ENCODE data around the gene APOB. TPM values are rescaled to one million over a fixed set of nuclear protein-coding genes. Genes with fewer than 3 reads are reported as not detected.

APOB gene
- total and polyA plus RNA-seq, 2 of the 8 experiments (the other 6 are each of a cell fraction or from before 2014, with no cell fraction given): 0.15 to 0.61 TPM

DNA sequence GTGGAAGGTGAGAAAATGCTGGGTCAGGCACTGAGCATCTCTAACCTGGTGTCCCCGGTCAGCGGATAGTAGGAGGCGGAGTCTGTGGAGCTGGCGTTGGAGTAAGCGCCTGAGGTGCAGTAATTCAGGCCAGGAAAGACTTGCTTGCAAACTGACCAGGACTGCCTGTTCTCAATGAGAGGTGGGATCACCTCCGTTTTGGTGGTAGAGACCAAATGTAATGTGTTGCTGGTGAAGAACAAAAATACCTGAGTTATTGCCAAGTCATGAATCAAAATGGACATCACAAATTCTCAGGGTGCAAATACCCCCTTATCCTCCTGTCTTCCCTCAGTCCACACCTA, 24.2 kb downstream of the APOB start:
- H2BK12ac ChIP-seq (ENCODE audit: low read depth, low read length): no peak overlapping the region
- no peak overlapping the region for H3K23ac ChIP-seq (ENCODE audit: insufficient read length)
- H3K4me3 ChIP-seq (ENCODE audit: extremely low read depth in 1 of 4, insufficient read depth in 2 of 4, low read depth in 3 of 4, low read length in 4 of 4): no peak overlapping the region
- H2AFZ ChIP-seq (ENCODE audit: low read length): no peak overlapping the region
- H3K56ac ChIP-seq (replicated peaks; ENCODE audit: insufficient read length, low read depth, low read length): no peak overlapping the region
- H3K4me2 ChIP-seq (ENCODE audit: insufficient read depth in 1 of 2, low read depth in 2 of 2, low read length in 2 of 2): no peak overlapping the region
- H3K79me2 ChIP-seq (ENCODE audit: control insufficient read depth in 1 of 2, insufficient read depth in 2 of 2, low read length in 2 of 2): no peaks in the 10 kb centered on the region
- H3K36me3 ChIP-seq (ENCODE audit: control insufficient read depth in 2 of 4, insufficient read depth in 4 of 4, low read length in 3 of 4): no peaks in the 10 kb centered on the region
- ChIA-PET CTCF (ENCODE audit: partially characterized antibody) (interaction anchor here (1.3 kb wide), 1 partner anchor 8 kb away, joined by 6 read pairs; no protein-coding TSS in a partner anchor), POLR2A (ENCODE audit: partially characterized antibody) (no interaction called here)
- 93% methylated on average over 6 of the region's 6 CpGs; no CpG with 5 or more reads in 1 of the 2 experiments for WGBS, 2 experiments (ENCODE audit: extremely low coverage in 1 of 2, insufficient coverage in 1 of 2, insufficient read length in 1 of 2, insufficient replicate concordance in 2 of 2, low coverage in 1 of 2, low lambda C conversion rate in 2 of 2, missing lambda C conversion rate in 1 of 2)
- H2BK120ac ChIP-seq (replicated peaks; ENCODE audit: low read depth, low read length): no peak overlapping the region
- FAIRE-seq: no peak
- no peaks in the 10 kb centered on the region for H3K23me2 ChIP-seq (ENCODE audit: low read depth, low read length)
- no peaks in the 10 kb centered on the region for H3K79me1 ChIP-seq (ENCODE audit: low read depth, low read length)
- DNase-seq (ENCODE audit: low read depth in 1 of 2, low spot score in 2 of 2): no peak
- H3K4ac ChIP-seq (replicated peaks; ENCODE audit: insufficient read length, low read depth, low read length): no peak overlapping the region
- H4K8ac ChIP-seq (ENCODE audit: extremely low read depth, insufficient read depth, low read length): no peak overlapping the region
- H4K20me1 ChIP-seq (replicated peaks in 1 of 2; ENCODE audit: control insufficient read depth in 1 of 2, insufficient read depth in 2 of 2, low read length in 2 of 2): no peaks in the 10 kb centered on the region
- no peak overlapping the region for H2BK5ac ChIP-seq (ENCODE audit: low read depth, low read length)
- H4K5ac ChIP-seq (ENCODE audit: insufficient read length, low read depth, low read length): no peak overlapping the region
- no peak overlapping the region for H3K27ac ChIP-seq (ENCODE audit: low read depth, low read length)
- H3K18ac ChIP-seq (ENCODE audit: extremely low read depth, low read length): no peak overlapping the region
- H2AK5ac ChIP-seq (ENCODE audit: low read depth, low read length): no peak overlapping the region
- no peak overlapping the region for H2BK15ac ChIP-seq (ENCODE audit: low read length)
- no peak overlapping the region for H3K14ac ChIP-seq (ENCODE audit: insufficient read length)
- H3K4me1 ChIP-seq (replicated peaks in 1 of 4; ENCODE audit: control insufficient read depth in 3 of 4, insufficient read depth in 4 of 4, low read length in 3 of 4): no peaks in the 10 kb centered on the region
- no peaks in the 10 kb centered on the region for H3K27me3 ChIP-seq (replicated peaks in 1 of 4; ENCODE audit: control insufficient read depth in 3 of 4, extremely low read depth in 1 of 4, insufficient read depth in 3 of 4, low read length in 3 of 4)
- H3K9me3 ChIP-seq (ENCODE audit: insufficient read depth in 2 of 2, low read depth in 1 of 2, low read length in 1 of 2): no peaks in the 10 kb centered on the region
- H2BK20ac ChIP-seq (ENCODE audit: low read length): no peak overlapping the region
- no peak overlapping the region for H3K9ac ChIP-seq (replicated peaks in 1 of 4; ENCODE audit: extremely low read depth in 1 of 4, low read depth in 3 of 4, low read length in 3 of 4)
- H4K91ac ChIP-seq (replicated peaks; ENCODE audit: insufficient read length, low read length): no peak overlapping the region
- TF ChIP-seq EZH2 (IDR thresholded peaks at IDR 0.05; ENCODE audit: low read depth, low read length, severe bottlenecking) (no peak), POLR2AphosphoS5 (IDR thresholded peaks at IDR 0.05; ENCODE audit: low read depth, low read length) (no peak), CHD1 (IDR thresholded peaks at IDR 0.05; ENCODE audit: low read depth, low read length) (no peak), SP2 (IDR thresholded peaks at IDR 0.05; ENCODE audit: low read length) (no peak), SIX5 (IDR thresholded peaks at IDR 0.05; ENCODE audit: low read depth, low read length) (no peak), RXRA (IDR thresholded peaks at IDR 0.05; ENCODE audit: insufficient read depth, low read depth, low read length) (no peak), JUND (IDR thresholded peaks at IDR 0.05; ENCODE audit: low read length) (no peak), ATF2 (IDR thresholded peaks at IDR 0.05; ENCODE audit: low read length) (no peak), RBBP5 (IDR thresholded peaks at IDR 0.05; ENCODE audit: borderline replicate concordance, low read depth, low read length) (no peak), HDAC6 (IDR thresholded peaks at IDR 0.05; ENCODE audit: low read depth, low read length) (no peak), FOSL1 (IDR thresholded peaks at IDR 0.05; ENCODE audit: insufficient read depth, low read depth, low read length) (no peak)
- TF ChIP-seq, protein P1, sequence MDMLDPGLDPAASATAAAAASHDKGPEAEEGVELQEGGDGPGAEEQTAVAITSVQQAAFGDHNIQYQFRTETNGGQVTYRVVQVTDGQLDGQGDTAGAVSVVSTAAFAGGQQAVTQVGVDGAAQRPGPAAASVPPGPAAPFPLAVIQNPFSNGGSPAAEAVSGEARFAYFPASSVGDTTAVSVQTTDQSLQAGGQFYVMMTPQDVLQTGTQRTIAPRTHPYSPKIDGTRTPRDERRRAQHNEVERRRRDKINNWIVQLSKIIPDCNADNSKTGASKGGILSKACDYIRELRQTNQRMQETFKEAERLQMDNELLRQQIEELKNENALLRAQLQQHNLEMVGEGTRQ (IDR thresholded peaks at IDR 0.05; ENCODE audit: low read length): no peak

All from H1 (cell line).